ENCODE measurements around the gene KLF12.

- no peak for TF ChIP-seq EZH2phosphoT487 (IDR thresholded peaks at IDR 0.05; ENCODE audit: insufficient read depth, low read depth)
- no peak for TF ChIP-seq EZH2 (IDR thresholded peaks at IDR 0.05; ENCODE audit: insufficient read depth, poor library complexity, severe bottlenecking)
These were observed 46.8 kb downstream of the KLF12 start for GRCh38 chr13:74087357-74087756.
